ENCODE results near the gene ESX1.
"Not testable (repeated sequence)": the region's sequence is repeated elsewhere in the genome, so short reads cannot be mapped to it uniquely, and the experiment has no call there.

ESX1 gene

GRCh38 chrX:104270212-104270611 is 15.5 kb upstream of the ESX1 start:
- Histone ChIP-seq H3K4me1 (ENCODE audit: control insufficient read depth in 1 of 2, insufficient read depth in 1 of 2, low read depth in 1 of 2, low read length in 1 of 2) (no peaks in the 10 kb centered on the region), H3K27ac (no peak overlapping the region), H3K4me3 (ENCODE audit: low read depth in 1 of 2, low read length in 1 of 2) (no peak overlapping the region), H3K36me3 (no peaks in the 10 kb centered on the region), H3K9me3 (no peaks in the 10 kb centered on the region), H3K27me3 (peaks cover 24% of the 10 kb centered on the region)
- TF ChIP-seq CTCF (IDR thresholded peaks at IDR 0.05): no peak

GRCh38 chrX:104255465-104255864 is 732 bp upstream of the ESX1 start:
- H3K27me3 ChIP-seq: peaks cover 82% of the 10 kb centered on the region
- no peaks in the 10 kb centered on the region for H3K4me1 ChIP-seq (ENCODE audit: control insufficient read depth in 1 of 2, insufficient read depth in 1 of 2, low read depth in 1 of 2, low read length in 1 of 2)
- H3K36me3 ChIP-seq: no peaks in the 10 kb centered on the region
- TF ChIP-seq CTCF (IDR thresholded peaks at IDR 0.05): no peak
- no peak overlapping the region for H3K4me3 ChIP-seq (ENCODE audit: low read depth in 1 of 2, low read length in 1 of 2)
- no peak overlapping the region for H3K27ac ChIP-seq
- no peaks in the 10 kb centered on the region for H3K9me3 ChIP-seq

GRCh38 chrX:104253567-104254441 is 929 bp downstream of the ESX1 start:
- Histone ChIP-seq H3K9me3 (no peaks in the 10 kb centered on the region), H3K27me3 (peaks cover 82% of the 10 kb centered on the region), H3K4me1 (ENCODE audit: control insufficient read depth in 1 of 2, insufficient read depth in 1 of 2, low read depth in 1 of 2, low read length in 1 of 2) (no peaks in the 10 kb centered on the region), H3K36me3 (no peaks in the 10 kb centered on the region), H3K4me3 (ENCODE audit: low read depth in 1 of 2, low read length in 1 of 2) (no peak overlapping the region), H3K27ac (no peak overlapping the region)
- TF ChIP-seq CTCF (IDR thresholded peaks at IDR 0.05): no peak

GRCh38 chrX:104250470-104250869 is 4.3 kb downstream of the ESX1 start:
- Histone ChIP-seq H3K36me3 (no peaks in the 10 kb centered on the region), H3K27me3 (peaks cover 50% of the 10 kb centered on the region), H3K9me3 (no peaks in the 10 kb centered on the region), H3K4me1 (ENCODE audit: control insufficient read depth in 1 of 2, insufficient read depth in 1 of 2, low read depth in 1 of 2, low read length in 1 of 2) (no peaks in the 10 kb centered on the region), H3K4me3 (ENCODE audit: low read depth in 1 of 2, low read length in 1 of 2) (no peak overlapping the region), H3K27ac (no peak overlapping the region)
- no peak for TF ChIP-seq CTCF (IDR thresholded peaks at IDR 0.05)

- H3K4me1 ChIP-seq (ENCODE audit: control insufficient read depth in 1 of 2, insufficient read depth in 1 of 2, low read depth in 1 of 2, low read length in 1 of 2); H3K36me3 ChIP-seq: not testable (repeated sequence)
These were observed 24.7 kb downstream of the ESX1 start for GRCh38 chrX:104230060-104230459.

GRCh38 chrX:104211187-104211586 is 43.5 kb downstream of the ESX1 start:
- no peaks in the 10 kb centered on the region for H3K27me3 ChIP-seq
- no peaks in the 10 kb centered on the region for H3K36me3 ChIP-seq
- no peak overlapping the region for H3K27ac ChIP-seq
- H3K4me3 ChIP-seq (ENCODE audit: low read depth in 1 of 2, low read length in 1 of 2): no peak overlapping the region
- no peaks in the 10 kb centered on the region for H3K9me3 ChIP-seq
- no peak for TF ChIP-seq CTCF (IDR thresholded peaks at IDR 0.05)
- no peaks in the 10 kb centered on the region for H3K4me1 ChIP-seq (ENCODE audit: control insufficient read depth in 1 of 2, insufficient read depth in 1 of 2, low read depth in 1 of 2, low read length in 1 of 2)

More at GRCh38 chrX:104230060-104230459, 24.7 kb downstream of the ESX1 start:
- not testable (repeated sequence) for H3K4me3 ChIP-seq (ENCODE audit: low read depth in 1 of 2, low read length in 1 of 2); H3K9me3 ChIP-seq; H3K27me3 ChIP-seq; H3K27ac ChIP-seq
